GM12878 (cell line): ENCODE results near the gene MAST4. TPM values are rescaled to one million over a fixed set of nuclear protein-coding genes. Genes with fewer than 3 reads are reported as not detected.

Source experiments
- ATAC-seq: fragments of 200-7000 bp; cut with Tn5 transposase; 3 replicates; pipeline ENCODE4 v1.9.1; 2020; ENCODE audit warnings: mild to moderate bottlenecking, moderate library complexity
- BruUV-seq: library from RNA; stranded (reverse); fragments of 400-500 nt; replicated peaks from 2 replicates; lab custom pipeline; 2021; lab: Mats Ljungman, UMichigan
- CTCF ChIA-PET: fragments of 300-600 bp; sonication (Branson Sonifier 250); formaldehyde crosslinking; extraction: SDS; loops from one replicate; lab custom pipeline; 2021; ENCODE audit warnings: inconsistent platforms; lab: Yijun Ruan, JAX
- POLR2A ChIA-PET: fragments of 350-600 bp; formaldehyde crosslinking; extraction: SDS; loops from one replicate; lab custom pipeline; 2021; ENCODE audit warnings: inconsistent platforms; lab: Charles Lee
- RAD21 ChIA-PET: fragments of 300-600 bp; sonication (Branson Sonifier 250); formaldehyde crosslinking; loops from one replicate; lab custom pipeline; 2023; ENCODE audit warnings: antibody characterized with exemption; ENCODE audit not compliant: unreplicated experiment; lab: Charles Lee
- SMC1A ChIA-PET: fragments of 300-600 bp; sonication (Branson Sonifier 250); formaldehyde crosslinking; loops from one replicate; lab custom pipeline; 2023; ENCODE audit not compliant: unreplicated experiment, uncharacterized antibody; lab: Charles Lee
- DNase-seq: peaks from one replicate; pipeline ENCODE4 v3.0.0-alpha.2; 2011; ENCODE audit warnings: low read depth, low spot score
- FAIRE-seq: peaks from 3 replicates; lab custom pipeline; 2011; peaks lifted over from hg19 to GRCh38; lab: Jason Lieb, UNC
- H2AFZ ChIP-seq: 2 replicates; pipeline ENCODE4 v1.6.0; 2011; ENCODE audit warnings: low read depth, low read length, control low read depth; ENCODE audit not compliant: control insufficient read depth
- H3K27ac ChIP-seq: 2 replicates; pipeline ENCODE4 v1.5.1; 2011; ENCODE audit warnings: control low read depth; ENCODE audit not compliant: control insufficient read depth, insufficient read depth
- H3K27me3 ChIP-seq, 2 experiments: replicated peaks in 1 of 2; 2 replicates each; pipeline versions ENCODE4 v1.6.0 to v1.6.1; 2011; ENCODE audit warnings: low read length in 1 of 2; ENCODE audit not compliant: control insufficient read depth in 2 of 2, insufficient read depth in 2 of 2
- H3K36me3 ChIP-seq, 2 experiments: 2 replicates each; pipeline ENCODE4 v1.5.1; 2011; ENCODE audit warnings: low read length in 1 of 2; ENCODE audit not compliant: control insufficient read depth in 2 of 2, insufficient read depth in 2 of 2
- H3K4me1 ChIP-seq: 2 replicates; pipeline ENCODE4 v1.6.1; 2011; ENCODE audit warnings: mild to moderate bottlenecking, low read length, moderate library complexity, mixed read lengths; ENCODE audit not compliant: control insufficient read depth, insufficient read depth
- H3K4me2 ChIP-seq: 2 replicates; pipeline ENCODE4 v1.6.0; 2011; ENCODE audit warnings: control low read depth; ENCODE audit not compliant: control insufficient read depth, insufficient read depth
- H3K4me3 ChIP-seq: fragments of 200-600 bp; sonication (generic); 2 replicates; pipeline ENCODE4 v1.5.1; 2016
- H3K79me2 ChIP-seq: 2 replicates; pipeline ENCODE4 v1.6.0; 2011; ENCODE audit warnings: low read length; ENCODE audit not compliant: control insufficient read depth, insufficient read depth
- H3K9ac ChIP-seq: 2 replicates; pipeline ENCODE4 v1.8.0; 2011; ENCODE audit warnings: low read length, control low read depth, mixed read lengths; ENCODE audit not compliant: control insufficient read depth, insufficient read depth
- H3K9me3 ChIP-seq: replicated peaks from 3 replicates; pipeline ENCODE4 v1.5.1; 2011; ENCODE audit warnings: mild to moderate bottlenecking, low read length; ENCODE audit not compliant: control insufficient read depth, insufficient read depth
- H4K20me1 ChIP-seq: 2 replicates; pipeline ENCODE4 v1.6.0; 2011; ENCODE audit not compliant: control insufficient read depth, insufficient read depth
- HSF1 ChIP-seq: fragments of 150-350 bp; IDR thresholded peaks from 2 replicates; pipeline ENCODE4 v1.6.1; 2014; ENCODE audit warnings: mild to moderate bottlenecking, low read depth, low read length
- MEF2A ChIP-seq: IDR thresholded peaks from 2 replicates; pipeline ENCODE4 v1.6.1; 2011; ENCODE audit warnings: low read depth, mild to moderate bottlenecking, low read length, moderate library complexity; ENCODE audit not compliant: insufficient read depth
- MYB ChIP-seq: fragments of 150-350 bp; IDR thresholded peaks from 2 replicates; pipeline ENCODE4 v1.6.1; 2014; ENCODE audit warnings: mild to moderate bottlenecking, low read depth, low read length, borderline replicate concordance
- RBBP5 ChIP-seq: fragments of 200-600 bp; sonication (generic); conservative IDR thresholded peaks from 2 replicates; pipeline ENCODE4 v1.6.1; 2016
- YY1 ChIP-seq: IDR thresholded peaks from 2 replicates; pipeline ENCODE4 v1.6.1; 2011; ENCODE audit warnings: low read depth, mild to moderate bottlenecking, low read length
- ZNF217 ChIP-seq: fragments of 450-650 bp; IDR thresholded peaks from 2 replicates; pipeline ENCODE4 v1.6.1; 2017; ENCODE audit warnings: antibody characterized with exemption, mild to moderate bottlenecking
- ZNF274 ChIP-seq: IDR thresholded peaks from one replicate; pipeline ENCODE4 v1.8.0; 2011; ENCODE audit not compliant: insufficient read length, insufficient read depth
- ZNF592 ChIP-seq: fragments of 450-650 bp; IDR thresholded peaks from 2 replicates; pipeline ENCODE4 v1.6.1; 2017; ENCODE audit warnings: mild to moderate bottlenecking, moderate library complexity
- WGBS: methylation state at CpG from one replicate; pipeline ENCODE4 v1.1.6; 2016; ENCODE audit warnings: low lambda C conversion rate; ENCODE audit not compliant: insufficient replicate concordance, insufficient coverage; ENCODE audit errors: missing lambda C conversion rate; 5-methylcytosine and 5-hydroxymethylcytosine counted together
- in situ Hi-C: fragments of 300-500 bp; cut with MboI; formaldehyde crosslinking; loops from 9 replicates; pipeline ENCODE4 v1.14.3; 2018; ENCODE audit warnings: mixed read lengths
- intact Hi-C: fragments of 100-400 bp; cut with micrococcal nuclease; formaldehyde crosslinking; loops from one replicate; pipeline ENCODE4 v1.14.2; 2022; ENCODE audit not compliant: unreplicated experiment
- polyA plus RNA-seq, 11 experiments: library from polyadenylated mRNA; depleted of rRNA in 4 of 11; unstranded in 6 of 11; stranded (reverse) in 5 of 11; fragments of >200 nt; fragmentation: Nextera tagmentation in 4 of 11; fragmentation: Illumina TruSeq in 1 of 11; extraction: Ambion mirVana in 4 of 11; extraction: Trizol in 1 of 11; gene quantifications; 1 replicate in 1 of 11; 2 replicates in 10 of 11; pipeline versions ENCODE4 v1.2.1 to v1.2.3, GENCODE V29; 2011 to 2016; ENCODE audit warnings: inconsistent platforms in 2 of 11, missing spikeins in 2 of 11, low read depth in 1 of 11
- total RNA-seq, 4 experiments: library from RNA; depleted of rRNA in 3 of 4; stranded (reverse); fragments of >200 nt in 3 of 4; fragmentation: Illumina TruSeq in 1 of 4; extraction: Trizol in 1 of 4; gene quantifications; 2 replicates each; pipeline versions ENCODE4 v1.2.1 to v1.2.3, GENCODE V29; 2013 to 2021
- TF ChIP-seq, protein P1 (sequence below): fragments of 450-650 bp; formaldehyde crosslinking; IDR thresholded peaks from 2 replicates; pipeline ENCODE4 v1.5.0; 2022; ENCODE audit warnings: mild to moderate bottlenecking, missing genetic modification characterization

The MAST4 gene
- total and polyA plus RNA-seq, 10 of the 15 experiments (the other 5 are each of a cell fraction or from before 2014, with no cell fraction given) = 0.02 to 1.6 (median 0.29) TPM; not detected in 1

DNA sequence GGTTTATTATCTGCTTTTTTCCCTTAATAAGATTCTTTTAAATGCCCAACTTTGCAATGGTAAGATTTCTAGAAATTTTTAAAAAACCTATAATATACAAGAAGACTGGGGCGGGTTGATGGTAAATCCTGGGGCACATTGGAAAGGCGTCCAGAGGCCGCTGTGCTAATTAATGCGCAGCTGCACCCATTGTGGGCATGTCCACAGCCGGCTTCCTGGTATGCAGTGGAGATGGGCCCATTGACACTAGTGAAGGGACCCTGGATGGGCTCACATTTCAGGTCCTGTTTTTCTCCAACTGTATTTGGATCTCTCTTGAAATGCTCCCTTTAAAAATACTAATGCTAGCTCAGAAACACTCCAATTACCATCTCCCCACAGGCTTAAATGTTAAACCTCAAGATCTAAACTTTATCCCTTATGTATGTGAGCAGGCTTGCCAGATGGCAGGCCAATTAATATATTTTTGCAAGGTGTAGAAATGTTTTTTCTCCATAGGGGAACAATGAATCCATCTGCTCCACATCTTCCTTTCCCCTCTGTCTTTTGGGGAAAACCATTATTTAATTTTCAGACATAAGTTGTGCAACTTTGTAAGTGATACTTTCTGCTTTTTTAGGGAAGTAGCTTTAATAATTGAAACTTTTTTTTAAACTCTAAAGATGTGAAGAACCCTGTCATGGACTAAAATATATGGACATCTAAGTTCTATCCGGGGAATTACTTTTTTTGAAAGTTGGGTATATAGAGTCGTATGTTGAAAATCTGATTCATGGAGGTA is 423.1 kb downstream of the MAST4 start:
- no peak overlapping the region for H3K9ac ChIP-seq
- H3K27ac ChIP-seq = no peak overlapping the region
- H3K4me2 ChIP-seq = no peak overlapping the region
- no peak for TF ChIP-seq RBBP5
- no peak for TF ChIP-seq ZNF274
- no peak for TF ChIP-seq MYB
- TF ChIP-seq, protein P1, sequence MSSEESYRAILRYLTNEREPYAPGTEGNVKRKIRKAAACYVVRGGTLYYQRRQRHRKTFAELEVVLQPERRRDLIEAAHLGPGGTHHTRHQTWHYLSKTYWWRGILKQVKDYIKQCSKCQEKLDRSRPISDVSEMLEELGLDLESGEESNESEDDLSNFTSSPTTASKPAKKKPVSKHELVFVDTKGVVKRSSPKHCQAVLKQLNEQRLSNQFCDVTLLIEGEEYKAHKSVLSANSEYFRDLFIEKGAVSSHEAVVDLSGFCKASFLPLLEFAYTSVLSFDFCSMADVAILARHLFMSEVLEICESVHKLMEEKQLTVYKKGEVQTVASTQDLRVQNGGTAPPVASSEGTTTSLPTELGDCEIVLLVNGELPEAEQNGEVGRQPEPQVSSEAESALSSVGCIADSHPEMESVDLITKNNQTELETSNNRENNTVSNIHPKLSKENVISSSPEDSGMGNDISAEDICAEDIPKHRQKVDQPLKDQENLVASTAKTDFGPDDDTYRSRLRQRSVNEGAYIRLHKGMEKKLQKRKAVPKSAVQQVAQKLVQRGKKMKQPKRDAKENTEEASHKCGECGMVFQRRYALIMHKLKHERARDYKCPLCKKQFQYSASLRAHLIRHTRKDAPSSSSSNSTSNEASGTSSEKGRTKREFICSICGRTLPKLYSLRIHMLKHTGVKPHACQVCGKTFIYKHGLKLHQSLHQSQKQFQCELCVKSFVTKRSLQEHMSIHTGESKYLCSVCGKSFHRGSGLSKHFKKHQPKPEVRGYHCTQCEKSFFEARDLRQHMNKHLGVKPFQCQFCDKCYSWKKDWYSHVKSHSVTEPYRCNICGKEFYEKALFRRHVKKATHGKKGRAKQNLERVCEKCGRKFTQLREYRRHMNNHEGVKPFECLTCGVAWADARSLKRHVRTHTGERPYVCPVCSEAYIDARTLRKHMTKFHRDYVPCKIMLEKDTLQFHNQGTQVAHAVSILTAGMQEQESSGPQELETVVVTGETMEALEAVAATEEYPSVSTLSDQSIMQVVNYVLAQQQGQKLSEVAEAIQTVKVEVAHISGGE = no peak
- no peak for TF ChIP-seq ZNF217
- no peak for TF ChIP-seq ZNF592
- no peak for TF ChIP-seq MEF2A
- TF ChIP-seq HSF1 = no peak
- TF ChIP-seq YY1 = no peak
- no peaks in the 10 kb centered on the region for H4K20me1 ChIP-seq
- ATAC-seq (no peak), DNase-seq (no peak), FAIRE-seq (no peak)
- H3K79me2 ChIP-seq = no peaks in the 10 kb centered on the region
- no peaks in the 10 kb centered on the region for H3K9me3 ChIP-seq
- ChIA-PET CTCF (no interaction called here), SMC1A (no interaction called here), RAD21 (no interaction called here), POLR2A (no interaction called here)
- no TSS peak for BruUV-seq
- intact Hi-C loops = no loop called here
- H3K4me1 ChIP-seq = no peaks in the 10 kb centered on the region
- in situ Hi-C loops = no loop called here
- WGBS = 52% methylated on average over 7 of the region's 7 CpGs
- no peak overlapping the region for H3K4me3 ChIP-seq
- no peaks in the 10 kb centered on the region for H3K36me3 ChIP-seq
- peaks cover 0 to 2% of the 10 kb centered on the region in 2 experiments; a peak in 1 of 4 replicates for H3K27me3 ChIP-seq
- no peak overlapping the region for H2AFZ ChIP-seq
